NCI-H128 (cell line): ENCODE data around the gene NOP58.
"Not testable (repeated sequence)": the region's sequence is repeated elsewhere in the genome, so short reads cannot be mapped to it uniquely, and the experiment has no call there.

Experiments used
- DNase-seq: peaks from one replicate; lab custom pipeline; 2025; ENCODE audit not compliant: unreplicated experiment; lab: John Stamatoyannopoulos, UW

Gene NOP58

DNA sequence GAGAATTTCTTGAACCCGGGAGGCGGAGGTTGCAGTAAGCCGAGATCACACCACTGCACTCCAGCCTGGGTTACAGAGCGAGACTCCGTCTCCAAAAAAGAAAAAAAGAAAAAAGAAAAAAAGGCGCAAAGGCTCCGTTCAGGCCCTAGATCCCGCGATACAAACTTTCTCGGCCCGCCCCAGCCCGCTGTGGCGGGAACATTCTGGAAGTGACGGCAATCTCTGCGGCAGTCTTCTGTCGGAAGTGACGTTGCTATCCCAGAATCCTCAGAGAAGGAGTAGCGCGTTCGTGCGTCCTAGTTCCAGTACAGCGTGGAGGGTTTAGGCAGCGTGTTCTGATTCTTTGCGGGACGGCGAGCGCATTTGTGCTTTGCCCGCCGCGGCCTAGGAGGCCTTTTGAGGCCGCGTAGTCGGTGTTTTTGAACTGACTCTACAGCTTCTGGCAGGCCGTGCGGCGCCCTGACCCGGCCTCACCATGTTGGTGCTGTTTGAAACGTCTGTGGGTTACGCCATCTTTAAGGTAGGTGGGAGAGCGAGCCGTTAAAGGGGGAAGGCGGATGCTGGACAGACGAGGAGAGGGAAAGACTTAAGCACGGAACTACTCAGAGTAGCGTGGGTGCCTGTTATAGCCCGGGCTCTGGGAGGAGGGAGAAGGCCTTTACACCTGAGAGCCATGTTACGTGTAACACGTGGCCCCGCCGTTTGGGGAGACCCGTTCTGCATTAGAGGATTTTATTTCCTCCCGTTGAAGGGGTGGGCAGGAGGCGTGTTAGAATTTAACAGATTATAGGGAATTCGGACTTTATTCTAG, at the start of gene NOP58:
Gene NOP58 (plus strand): TSS at position 297 of the 811 bp plus-strand sequence. CDS start 179 bp downstream, at position 476.
- DNase-seq = peak; percentile 68

- no peak for DNase-seq
Measured at GRCh38 chr2:202221873-202222272, 43.7 kb upstream of the NOP58 start.

DNA sequence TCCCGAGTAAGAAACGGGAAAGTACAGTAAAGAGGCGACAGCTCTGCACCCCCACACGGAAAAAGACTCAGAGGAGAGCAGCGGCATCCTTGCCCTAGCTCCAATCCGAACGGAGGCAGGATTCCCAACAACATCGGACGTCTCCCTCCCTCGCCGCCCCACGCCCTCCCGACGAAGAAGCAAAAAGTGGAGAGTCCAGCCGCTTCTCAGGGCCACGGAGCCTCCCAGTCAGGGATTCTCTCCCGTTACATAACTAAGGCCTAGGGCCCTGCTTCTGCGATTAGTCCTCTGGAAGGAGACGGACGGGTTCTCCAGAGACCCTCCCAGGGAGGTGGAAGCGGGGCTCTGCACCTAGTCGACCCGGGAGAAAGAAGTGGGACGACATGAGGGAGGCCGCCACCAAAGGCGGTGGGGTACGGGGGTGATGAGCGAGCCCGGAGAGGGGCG, 27.8 kb upstream of the NOP58 start:
- no peak for DNase-seq

DNA sequence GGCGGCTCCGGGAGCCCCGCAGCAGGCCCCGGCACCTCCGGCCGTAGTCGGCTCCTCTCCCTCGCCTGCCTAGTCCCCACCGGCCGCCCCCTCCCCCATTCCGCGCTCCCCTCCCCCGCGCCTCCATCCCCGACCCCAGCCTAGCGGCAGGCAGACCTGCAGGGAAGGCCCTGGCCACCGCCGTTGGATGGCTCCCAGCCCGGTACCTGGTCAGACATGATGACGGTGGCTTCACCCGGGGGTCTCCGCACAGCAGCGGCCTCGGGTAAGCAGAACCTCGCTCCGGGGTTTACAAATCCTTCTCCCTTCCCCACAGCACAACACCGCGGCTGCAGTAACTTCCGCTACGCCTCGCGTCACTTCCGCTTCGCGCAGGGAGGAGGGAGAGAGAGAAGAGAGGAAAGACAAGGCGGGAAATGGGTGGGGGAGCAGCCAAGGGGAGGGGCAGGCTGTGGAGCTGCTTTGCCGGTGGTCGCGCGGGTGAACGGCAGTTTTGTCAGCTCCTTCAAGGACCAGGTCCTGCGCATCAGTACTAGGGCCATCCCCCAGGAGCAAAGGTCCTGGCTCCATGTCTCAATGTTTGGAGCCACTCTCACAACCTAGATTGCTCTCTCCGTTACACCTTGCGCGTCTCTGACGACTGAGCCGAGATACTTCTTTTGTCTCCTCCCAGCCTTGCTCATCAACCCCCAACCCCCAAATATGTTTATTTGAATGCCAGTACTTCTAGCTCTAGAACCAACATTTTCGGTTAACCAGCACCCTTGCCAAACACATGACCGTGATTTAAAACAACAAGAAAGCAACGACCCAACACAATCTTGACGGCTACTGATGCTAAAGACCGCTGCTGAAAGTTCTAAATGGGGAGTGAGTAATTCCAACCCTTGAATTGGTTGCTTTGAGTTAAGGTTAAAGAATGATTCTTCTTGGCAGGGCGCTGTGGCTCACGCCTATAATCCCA, 27.0 kb upstream of the NOP58 start, which contains the start of gene SUMO1:
Gene SUMO1 (minus strand): TSS at position 364 of the 964 bp plus-strand sequence. CDS start 146 bp downstream, at position 218.
- peak; percentile 68 for DNase-seq

DNA sequence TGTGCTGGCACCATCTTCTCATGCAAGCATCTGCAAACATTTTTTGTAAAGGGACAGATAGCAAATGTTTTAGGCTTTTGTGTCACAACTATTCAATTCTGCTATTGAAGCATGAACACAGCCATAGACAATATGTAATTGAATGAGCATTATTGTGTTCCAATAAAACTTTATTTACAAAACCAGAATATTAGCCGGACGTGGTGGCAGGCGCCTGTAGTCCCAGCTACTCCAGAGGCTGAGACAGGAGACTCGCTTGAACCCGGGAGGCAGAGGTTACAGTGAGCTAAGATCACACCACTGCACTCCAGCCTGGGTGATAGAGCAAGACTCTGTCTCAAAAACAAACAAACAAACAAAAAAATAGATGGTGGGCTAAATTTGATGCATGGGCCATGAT, 17.9 kb upstream of the NOP58 start:
- not testable (repeated sequence) for DNase-seq

DNA sequence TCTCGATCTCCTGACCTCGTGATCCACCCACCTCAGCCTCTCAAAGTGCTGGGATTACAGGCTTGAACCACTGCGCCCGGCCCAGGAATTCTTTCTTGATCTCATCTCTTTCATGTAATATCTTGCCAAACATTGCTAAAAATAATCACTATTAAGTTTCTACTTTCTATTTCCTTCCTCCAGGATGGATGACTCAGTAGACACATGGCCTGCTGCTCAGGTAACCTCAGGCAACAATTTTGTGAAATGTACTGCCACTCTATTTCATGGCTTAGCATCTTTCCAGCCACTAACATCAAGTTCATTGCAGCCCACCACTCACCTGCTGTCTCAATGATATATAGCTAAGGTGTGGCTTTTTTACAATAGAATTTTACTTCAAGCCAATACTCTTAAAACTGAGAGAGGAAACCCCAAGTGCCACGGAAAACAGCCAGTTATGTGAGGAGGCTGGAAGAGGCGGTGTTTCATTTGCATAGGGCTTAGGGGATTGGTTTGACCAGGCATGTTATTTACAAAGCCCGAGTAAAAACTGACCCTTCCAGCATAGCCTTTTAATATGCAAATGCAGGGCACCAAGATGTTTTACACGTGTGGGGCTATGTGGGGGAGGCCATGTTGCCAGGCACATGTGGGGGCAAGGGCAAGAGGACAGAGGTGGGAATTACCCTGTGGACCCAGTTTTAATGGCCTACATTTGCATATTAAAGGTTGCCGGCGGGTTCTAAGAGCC, 15.9 kb upstream of the NOP58 start:
- DNase-seq = no peak

DNA sequence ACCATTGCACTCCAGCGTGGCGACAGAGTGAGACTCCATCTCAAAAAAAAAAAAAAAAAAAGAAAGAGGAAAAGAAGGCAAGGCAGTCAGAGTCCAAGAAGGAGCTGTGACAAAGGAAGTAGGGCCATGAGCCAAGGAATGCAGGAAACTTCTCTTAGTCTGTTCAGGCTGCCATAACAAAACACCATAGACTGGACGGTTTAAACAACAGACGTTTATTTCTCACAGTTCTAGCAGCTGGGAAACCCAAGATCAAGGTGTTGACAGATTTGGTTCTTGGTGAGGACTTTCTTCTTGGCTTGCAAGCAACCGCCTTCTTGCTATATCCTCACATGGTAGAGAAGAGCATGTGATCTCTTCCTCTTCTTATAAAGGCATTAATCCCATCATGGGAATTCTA, 14.1 kb upstream of the NOP58 start:
- DNase-seq = no peak

- no peak for DNase-seq
Measured at GRCh38 chr2:202261531-202261930, 4.0 kb upstream of the NOP58 start.

DNA sequence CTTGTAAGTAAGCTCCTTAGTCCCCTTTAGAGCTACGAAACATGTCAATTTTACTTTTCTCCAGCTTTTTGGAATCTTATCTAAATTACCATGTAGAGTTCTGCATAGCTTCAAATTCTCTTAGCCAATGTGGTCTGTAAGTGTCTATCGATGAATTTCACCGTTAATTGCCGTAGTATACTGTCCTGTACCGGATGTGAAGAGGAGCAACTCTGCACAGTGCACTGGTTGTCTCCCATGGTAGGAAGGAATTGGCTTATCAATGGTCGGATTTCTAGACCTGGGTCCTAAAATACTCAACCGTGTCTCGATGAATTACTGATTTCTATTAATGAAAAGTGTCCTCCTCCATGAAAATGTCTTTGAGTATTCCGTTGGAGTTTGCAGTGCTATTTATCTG, 1.9 kb downstream of the NOP58 start:
- no peak for DNase-seq

DNA sequence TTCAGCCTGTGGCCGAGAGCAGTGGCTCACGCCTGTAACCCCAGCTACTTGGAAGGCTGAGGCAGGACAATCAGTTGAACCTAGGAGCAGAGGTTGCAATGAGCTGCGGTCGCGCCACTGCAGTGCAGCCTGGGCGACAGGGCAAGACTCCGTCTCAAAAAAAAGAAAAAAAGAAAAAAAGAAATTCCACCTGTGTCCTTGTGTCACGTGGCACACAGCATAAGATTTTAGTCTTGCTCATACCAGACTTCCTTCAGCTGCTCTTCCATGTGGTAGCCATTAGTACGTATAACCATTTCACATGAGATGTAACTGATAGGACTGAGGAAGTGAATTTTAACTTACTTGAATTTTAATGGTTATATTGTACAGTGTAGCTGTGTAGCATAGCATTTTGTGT, 4.0 kb downstream of the NOP58 start:
- no peak for DNase-seq

GRCh38 chr2:202270487-202270886, 4.9 kb downstream of the NOP58 start:
- DNase-seq = no peak

GRCh38 chr2:202276078-202276720, 10.6 kb downstream of the NOP58 start:
- not testable (repeated sequence) for DNase-seq

- no peak for DNase-seq
Measured at GRCh38 chr2:202278036-202278760, 12.6 kb downstream of the NOP58 start.

- no peak for DNase-seq
Measured at GRCh38 chr2:202278944-202279343, 13.4 kb downstream of the NOP58 start.

GRCh38 chr2:202286595-202286994, 21.0 kb downstream of the NOP58 start:
- no peak for DNase-seq

DNA sequence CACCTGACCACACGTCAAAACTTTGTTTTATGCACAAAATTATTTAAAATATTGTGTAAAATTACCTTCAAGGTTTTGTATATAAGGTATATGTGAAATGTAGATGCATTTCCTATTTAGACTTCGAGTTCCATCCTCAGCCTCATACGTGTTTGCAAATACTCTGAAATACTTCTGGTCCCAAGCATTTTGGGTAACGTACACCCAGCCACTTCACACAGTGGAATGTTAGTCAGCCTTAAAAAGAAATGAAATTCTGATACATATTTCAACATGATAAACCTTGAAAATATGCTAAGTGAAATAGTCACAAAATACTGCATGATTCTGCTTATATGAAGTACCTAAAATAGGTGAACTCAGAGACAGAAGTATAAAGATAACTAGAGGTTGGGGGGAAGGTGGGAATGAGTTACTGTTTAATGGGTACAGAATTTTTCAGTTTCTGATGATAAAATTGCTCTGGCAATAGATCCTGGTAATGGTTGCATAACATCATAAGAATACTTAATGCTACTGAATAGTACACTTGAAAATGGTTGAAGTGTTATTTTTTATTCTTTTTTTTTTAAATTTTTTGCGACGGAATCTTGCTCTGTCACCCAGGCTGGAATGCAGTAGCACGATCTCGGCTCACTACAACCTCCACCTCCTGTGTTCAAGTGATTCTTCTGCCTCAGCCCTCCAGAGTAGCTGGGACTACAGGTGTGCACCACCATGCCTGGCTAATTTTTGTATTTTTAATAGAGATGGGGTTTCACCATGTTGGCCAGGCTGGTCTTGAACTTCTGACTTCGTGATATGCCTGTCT, 24.0 kb downstream of the NOP58 start:
- no peak for DNase-seq

DNA sequence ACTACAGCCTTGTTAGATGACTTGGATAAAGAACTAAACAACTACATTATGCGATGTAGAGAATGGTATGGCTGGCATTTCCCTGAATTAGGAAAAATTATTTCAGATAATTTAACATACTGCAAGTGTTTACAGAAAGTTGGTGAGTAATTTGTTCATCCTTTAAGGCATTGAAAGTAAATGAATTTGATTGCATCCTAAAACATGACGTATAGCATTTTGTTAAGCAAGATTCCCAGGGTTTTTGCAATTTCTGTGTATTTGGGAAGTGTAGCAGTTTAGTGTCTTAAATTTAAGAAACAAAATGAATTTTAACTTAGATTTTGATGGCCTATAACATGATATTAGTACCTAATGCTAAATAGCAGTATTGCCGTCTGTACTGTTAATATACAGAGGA, 24.8 kb downstream of the NOP58 start:
- DNase-seq = no peak

- DNase-seq = no peak
Measured at GRCh38 chr2:202290970-202291369, 25.4 kb downstream of the NOP58 start.

DNA sequence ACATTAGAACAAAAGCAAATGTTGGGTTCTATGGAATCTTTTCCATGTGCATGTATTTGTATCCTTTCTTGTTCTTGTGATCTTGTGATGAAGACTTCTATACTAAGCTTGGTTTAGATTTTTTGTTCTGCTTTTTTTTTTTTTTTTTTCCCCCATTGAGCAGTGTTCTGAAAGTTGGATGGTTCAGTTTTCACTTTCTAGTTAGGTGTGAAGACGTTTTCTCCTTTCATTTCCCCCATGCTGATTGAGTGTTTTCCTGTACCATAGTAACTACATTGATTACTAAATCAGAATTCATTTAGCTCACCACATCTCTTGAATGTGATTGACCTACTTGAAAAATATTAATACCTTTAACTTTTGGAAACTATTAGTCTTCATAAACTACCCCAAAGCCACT, 34.1 kb downstream of the NOP58 start:
- DNase-seq = no peak
